HG02870 (cell line): ENCODE data around the gene NRROS.
"Not testable (repeated sequence)": the region's sequence is repeated elsewhere in the genome, so short reads cannot be mapped to it uniquely, and the experiment has no call there.

ENCODE experiments used
- ATAC-seq: cut with Tn5 transposase; IDR thresholded peaks from one replicate; pipeline ENCODE4 v1.9.1; 2021; ENCODE audit warnings: mild to moderate bottlenecking, moderate library complexity; ENCODE audit not compliant: unreplicated experiment

The NRROS gene

DNA sequence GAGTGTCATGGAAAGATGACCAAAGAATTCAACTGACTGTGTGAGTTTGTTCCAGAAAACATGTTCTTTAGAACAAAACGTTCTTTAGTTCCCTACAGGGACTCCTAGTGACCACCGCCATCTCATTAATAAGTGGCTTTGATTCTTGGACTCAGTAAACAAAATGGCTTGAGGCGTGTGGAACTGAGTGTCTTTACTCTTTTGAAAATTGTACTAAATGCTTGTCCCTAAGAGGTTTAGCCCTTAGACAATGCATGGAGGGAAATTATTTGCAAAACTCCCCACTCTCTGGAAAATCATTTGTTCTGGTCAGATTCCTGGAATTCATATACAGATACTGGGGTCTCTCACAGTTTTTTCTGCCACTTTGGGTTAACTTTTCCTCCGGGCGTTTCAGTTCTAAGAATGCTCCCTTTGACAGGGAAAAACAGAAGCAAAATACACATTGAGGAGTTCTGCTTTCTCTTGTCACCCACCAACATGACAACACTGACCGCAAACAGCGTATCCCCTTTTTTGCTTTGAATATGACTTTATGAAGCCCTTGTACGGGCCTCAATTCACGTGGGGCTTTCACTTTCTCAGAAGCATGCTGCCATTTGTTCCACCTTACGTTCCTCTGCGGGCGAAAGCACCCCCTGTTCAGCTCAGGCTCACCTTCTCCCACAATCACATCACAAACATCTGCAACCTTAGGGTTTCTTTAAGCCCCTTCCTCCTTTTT, 15.3 kb upstream of the NRROS start:
- no peak for ATAC-seq

- ATAC-seq = no peak
These were observed 14.6 kb upstream of the NRROS start for GRCh38 chr3:196624907-196625306.

DNA sequence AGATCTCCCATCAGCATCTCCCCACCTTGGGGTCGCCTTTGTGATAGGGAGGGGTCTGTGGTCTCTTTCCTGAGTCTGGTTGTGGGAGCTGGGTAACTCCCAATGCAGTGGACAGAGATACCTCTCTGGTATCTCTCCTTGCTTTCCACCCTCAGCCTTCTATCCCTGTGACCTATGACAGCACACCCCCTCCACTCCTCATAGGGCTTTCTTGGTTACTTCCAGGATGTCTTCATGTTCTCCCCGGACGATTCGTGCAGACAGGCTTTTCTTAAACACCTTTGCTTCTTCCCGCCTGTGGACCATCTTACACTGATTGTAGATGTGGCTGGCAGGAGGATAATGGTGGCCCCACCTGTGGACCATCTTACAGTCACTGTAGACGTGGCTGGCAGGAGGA, 14.2 kb upstream of the NRROS start:
- no peak for ATAC-seq

DNA sequence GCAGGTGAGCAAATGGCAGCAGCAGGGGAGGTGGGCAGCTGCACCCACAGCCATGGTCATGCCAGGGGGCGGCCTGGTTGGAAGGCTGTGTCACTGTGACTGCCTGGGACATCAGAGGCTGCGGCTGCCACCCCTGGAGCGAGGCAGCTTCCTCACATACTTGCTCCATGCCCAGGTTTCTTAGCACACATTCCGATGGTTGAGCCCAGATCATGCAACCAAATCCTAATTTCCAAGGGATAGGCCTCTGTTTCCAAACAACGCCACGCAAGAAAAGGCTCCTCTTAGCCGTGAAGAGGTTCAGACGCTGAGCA, 11.6 kb upstream of the NRROS start:
- no peak for ATAC-seq

DNA sequence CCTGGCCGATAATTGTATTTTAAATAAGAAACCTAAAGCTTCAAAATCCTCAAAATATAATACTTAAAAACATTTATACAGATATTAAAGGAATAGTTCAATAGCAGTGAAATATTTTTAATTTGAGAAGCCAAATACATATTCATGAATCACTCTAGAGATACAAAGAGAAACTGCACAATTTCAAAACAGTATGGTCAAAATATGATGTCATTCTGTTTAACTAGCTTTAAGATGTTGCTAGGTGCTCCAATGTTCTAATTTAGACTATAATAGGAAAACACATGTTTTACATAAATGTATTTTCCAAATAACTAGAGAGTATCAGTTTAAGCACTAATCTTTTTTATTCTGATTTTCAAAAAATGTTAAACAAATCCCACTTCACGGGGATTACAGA, 10.3 kb upstream of the NRROS start:
- no peak for ATAC-seq

GRCh38 chr3:196631682-196632045, 7.8 kb upstream of the NRROS start:
- ATAC-seq = no peak

GRCh38 chr3:196632046-196632751, 7.3 kb upstream of the NRROS start:
- ATAC-seq = peak; percentile 51

DNA sequence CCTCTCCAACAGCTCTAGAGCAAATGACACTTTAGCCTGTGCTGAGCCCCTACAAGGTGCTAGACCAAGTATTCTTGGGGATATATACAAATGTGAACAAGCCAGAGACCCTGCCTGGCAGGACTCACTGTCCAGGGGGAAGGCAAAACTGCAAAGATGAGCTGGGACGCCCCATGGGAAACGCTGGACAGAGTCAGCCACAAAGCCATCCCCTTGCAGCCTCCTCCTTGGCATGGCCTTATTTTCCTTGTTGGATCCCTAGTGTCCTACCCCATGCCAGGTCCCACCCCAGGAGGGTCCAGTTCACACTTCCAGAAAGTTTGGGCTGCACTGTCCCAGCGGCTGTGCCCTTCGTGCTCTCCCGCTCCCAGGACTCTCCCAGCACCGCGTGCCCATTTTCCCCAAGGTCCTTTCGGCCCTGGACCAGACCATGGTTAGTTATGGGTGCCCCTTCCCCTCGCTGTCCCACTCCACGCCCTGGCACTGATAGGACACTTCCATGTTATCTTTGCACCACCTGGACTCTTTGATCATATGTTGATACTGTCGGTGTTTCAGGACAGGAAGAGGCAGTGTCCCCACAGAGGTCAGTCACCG, 5.8 kb upstream of the NRROS start:
- ATAC-seq = no peak

DNA sequence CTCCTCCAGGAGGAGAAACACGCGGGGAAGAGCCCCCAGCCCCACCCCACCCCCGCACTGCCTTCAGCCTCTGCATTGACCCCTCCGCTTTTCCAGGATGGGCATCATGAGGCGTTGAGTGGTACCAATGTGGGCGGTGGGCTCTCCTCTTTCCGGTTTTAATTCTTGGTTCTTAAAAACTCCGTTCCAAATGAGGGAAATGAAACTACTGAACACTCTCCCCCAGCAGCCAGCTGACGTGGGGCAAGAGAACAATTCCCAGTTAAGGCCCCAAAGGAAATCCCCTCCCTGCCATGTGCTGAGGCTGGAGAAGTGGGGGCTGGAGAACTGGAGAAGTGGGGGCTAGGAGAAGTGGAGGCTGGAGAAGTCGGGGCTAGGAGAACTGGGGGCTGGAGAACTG, 5.3 kb upstream of the NRROS start:
- no peak for ATAC-seq

DNA sequence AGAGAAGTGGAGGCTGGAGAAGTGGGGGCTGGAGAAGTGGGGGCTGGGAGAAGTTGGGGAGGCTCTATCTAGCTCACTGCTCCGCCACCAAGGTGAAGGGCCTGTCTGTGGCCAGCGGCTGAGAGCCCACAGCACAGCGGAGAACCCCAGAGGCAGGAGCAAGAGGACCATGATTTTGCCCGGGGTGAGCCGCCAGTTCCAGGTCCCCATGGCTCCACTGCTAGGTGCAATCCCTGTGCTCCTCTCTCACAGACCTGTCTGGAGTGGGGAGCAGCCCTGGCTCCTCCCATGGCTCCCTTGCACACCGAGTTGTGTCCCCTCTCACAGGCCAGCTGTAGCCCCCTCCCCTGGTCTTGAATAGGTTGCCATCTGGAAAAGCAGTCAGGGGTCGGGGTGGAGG, 4.7 kb upstream of the NRROS start:
- no peak for ATAC-seq

GRCh38 chr3:196636369-196637349, 2.8 kb upstream of the NRROS start:
- no peak for ATAC-seq

DNA sequence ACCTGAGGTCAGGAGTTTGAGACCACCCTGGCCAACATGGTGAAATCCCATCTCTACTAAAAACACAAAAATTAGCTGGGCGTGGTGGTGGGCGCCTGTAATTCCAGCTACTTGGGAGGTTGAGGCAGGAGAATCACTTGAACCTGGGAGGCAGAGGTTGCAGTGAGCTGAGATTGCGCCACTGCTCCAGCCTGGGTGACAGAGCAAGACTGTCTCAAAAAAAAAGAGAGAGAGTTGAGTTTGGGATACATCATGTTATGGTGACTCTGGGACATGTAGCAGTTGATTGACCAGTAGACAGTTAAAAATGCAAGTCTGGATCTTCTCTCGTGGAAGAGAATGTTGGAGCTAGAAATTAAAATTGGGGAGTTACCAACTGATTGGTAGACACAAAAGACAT, 1.6 kb upstream of the NRROS start:
- ATAC-seq = not testable (repeated sequence)

DNA sequence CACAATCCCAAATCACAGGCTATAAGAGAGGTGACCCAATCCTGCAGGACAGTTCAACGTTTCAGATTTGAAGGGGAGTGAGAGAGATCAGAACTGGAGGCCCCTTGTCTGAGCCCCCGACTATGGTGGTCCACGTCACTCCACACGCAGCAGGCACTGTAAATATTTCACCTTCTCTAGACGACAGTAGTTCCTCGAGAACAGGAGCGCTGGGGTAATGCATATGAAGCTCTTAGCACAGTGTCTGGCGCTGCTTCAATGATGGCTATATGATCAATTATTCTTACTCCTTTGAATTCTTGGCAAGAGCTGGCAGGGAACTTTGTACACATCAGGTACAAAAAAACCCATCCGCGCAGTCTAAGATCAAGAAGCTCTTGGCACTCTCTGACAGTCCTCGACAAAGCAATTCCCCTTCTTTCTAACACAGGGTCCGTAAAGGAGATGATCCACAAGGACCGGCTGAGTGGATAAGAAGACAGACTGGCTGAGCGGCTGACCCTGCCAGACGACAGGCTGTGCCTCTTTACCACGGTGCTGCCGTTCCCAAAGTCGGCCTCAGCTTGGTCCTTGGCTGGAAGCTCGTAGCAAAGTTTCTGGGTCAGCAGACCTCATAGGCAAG, 522 bp upstream of the NRROS start:
- peak; percentile 4 for ATAC-seq

DNA sequence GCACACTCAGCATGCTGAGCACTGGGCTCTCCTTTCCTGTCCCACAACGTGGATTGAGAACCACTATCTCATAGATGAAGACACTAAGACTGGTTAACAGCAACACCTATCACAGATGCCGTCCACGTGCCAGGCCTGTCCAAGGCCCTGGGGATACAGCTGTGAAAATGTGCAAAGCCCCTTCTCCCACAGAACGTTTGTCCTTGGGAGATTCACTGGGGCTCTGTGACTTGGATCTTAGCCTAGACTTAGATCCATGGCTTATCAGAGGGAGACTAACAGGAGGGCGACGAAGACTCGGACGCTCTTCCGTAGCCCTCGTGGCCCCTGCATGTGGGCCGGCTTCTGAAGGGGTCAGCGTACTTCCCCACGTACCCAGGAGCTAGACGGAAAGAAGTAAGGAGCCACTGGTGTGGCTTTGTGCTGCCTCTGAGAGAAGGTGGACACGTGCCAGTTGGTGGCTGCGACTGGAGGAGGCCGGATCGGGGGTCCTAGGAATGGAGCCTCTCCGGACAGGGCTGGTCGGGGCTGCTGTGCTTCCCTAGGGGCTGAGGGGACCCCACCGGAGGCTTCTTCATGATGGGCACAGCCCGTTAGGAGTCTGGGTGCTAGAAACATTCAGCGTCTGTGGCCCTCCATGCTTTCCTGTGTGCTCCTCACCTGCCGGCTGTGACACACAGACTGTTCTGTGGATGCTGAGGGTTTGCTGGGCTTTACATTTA, 964 bp downstream of the NRROS start:
- ATAC-seq = no peak

DNA sequence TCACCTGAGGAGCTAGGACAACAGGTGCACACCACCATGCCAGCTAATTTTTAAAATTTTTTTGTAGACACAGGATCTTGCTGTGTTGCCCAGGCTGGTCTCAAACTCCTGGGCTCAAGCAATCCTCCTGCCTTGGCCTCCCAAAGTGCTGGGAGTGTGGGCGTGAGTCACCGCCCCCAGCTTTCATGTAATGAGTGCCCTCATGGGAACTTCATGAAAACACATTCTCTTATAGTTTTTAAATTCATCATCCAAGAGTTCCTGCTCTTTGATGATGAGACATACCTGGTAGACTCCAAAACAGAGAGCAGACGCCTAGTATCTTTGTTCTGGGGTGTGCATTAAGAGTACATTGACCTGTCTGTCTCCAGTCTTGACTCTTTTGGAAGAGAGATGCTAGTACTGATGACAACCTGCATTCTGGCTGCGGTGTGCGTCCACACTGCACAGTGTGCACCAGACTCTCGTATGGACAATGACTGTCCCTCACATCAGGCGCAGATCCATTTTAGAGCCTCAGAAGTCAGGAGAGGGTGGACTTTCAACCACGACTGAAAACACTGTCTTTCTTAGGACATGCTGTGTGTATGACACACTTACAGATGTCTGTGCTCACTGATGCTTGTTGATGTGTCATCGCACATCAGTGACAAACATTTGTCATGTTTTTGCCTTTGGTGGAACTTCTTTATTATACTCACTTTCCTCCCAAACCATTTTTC, 2.0 kb downstream of the NRROS start:
- ATAC-seq = no peak

DNA sequence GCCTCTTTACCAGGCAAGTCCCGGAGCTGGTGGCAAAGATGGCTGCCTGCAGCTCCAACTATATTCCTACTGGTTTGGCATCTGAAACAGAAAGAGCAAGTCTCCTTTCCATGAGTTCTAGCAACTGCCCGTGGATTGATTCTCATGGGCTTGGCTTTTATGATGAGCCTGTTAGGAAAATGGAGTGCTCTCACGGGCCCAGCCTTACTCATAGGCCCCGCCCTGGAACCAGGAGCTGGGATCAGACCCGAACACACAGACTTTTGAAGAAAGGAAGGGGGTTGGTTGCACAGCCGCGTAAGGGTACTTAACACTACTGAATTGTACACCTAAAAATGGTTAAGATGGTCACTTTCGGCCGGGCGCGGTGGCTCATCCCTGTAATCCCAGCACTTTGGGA, 2.9 kb downstream of the NRROS start:
- ATAC-seq = no peak

DNA sequence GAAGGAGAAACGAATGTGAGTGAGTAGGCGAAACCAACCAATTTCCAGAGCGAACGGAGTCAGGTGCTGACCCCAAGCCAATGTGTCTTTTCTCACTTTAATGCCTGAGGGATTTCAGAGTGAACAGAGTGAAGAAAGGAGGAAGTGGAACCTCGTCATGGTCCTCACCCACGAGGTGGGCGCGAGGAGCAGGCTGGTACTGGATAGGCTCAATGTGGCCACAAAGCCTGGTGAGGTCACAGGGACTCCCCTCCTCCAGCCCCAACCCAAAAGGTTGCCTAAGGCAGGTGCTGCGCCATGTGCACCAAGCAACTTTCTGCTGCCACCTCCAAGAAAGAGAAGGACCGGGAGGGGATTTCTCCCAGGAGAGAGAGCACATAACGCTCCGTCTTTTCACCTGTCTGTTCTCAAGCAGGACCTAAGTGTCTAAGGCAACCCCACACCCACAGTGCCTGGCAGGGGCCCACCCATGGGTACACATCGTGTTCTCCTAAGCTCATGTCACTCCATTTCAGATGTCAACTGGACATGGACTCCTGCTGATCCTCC, 3.8 kb downstream of the NRROS start:
- peak; percentile 61 for ATAC-seq

DNA sequence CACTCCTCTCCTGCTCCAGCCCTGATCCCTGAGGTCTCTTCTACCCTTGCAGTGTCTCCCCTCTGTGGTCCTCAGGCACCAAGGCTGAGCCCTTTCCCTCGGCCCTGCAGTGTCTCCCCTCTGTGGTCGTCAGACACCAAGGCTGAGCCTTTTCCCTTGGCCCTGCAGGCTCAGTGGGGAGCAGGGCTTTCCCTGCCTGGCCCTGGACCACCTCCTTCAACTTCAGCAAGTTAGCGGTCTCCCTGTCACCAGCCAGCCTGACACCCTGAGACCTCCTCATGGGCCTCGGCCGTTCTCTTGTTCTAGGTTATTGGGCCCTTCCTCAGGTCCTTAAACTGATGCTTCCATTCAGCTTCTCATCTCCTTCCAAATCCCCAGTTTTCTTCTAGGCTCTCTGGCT, 4.3 kb downstream of the NRROS start:
- ATAC-seq = no peak

DNA sequence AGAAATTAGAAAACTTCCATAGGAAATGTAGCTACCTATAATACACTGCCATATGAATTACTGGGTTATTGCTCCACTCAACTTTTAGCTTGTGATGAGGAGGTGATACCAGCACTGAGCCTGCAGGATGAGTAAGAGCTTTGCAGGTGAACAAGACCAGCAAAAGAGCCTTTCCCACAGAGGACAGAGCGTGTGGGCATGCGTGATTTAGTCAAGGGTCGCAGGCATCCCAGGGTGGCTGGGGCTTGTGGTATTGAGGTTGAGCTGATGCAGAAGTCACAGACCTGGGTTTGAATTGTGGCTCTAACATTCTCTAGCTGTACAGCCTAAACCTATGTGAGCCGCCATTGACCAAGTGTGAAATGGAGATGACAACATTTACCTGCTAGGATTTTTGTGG, 5.6 kb downstream of the NRROS start:
- ATAC-seq = no peak
